HEK293T (cell line): ENCODE measurements around the gene CFHR1.
A peak's percentile ranks its signal among the peaks of the same experiment; 100 is the strongest.

ENCODE experiments used
- CTCF ChIA-PET: fragments of 350-600 bp; formaldehyde crosslinking; extraction: SDS; loops from one replicate; lab custom pipeline; 2021; ENCODE audit warnings: antibody characterized with exemption, inconsistent platforms; lab: Yijun Ruan, JAX
- POLR2A ChIA-PET: fragments of 350-600 bp; formaldehyde crosslinking; extraction: SDS; loops from one replicate; lab custom pipeline; 2020; ENCODE audit warnings: antibody characterized with exemption, inconsistent platforms; lab: Yijun Ruan, JAX
- DNase-seq: peaks from one replicate; pipeline ENCODE4 v3.0.0; 2012; ENCODE audit warnings: mixed read lengths; ENCODE audit errors: extremely low spot score
- ARNT ChIP-seq: fragments of 450-650 bp; IDR thresholded peaks from 2 replicates; pipeline ENCODE4 v1.6.1; 2017; ENCODE audit warnings: mild to moderate bottlenecking
- BHLHE40 ChIP-seq: fragments of 450-650 bp; IDR thresholded peaks from 2 replicates; pipeline ENCODE4 v1.6.1; 2016; ENCODE audit warnings: mild to moderate bottlenecking, moderate library complexity, borderline replicate concordance
- CTBP1 ChIP-seq: fragments of 450-650 bp; IDR thresholded peaks from 2 replicates; pipeline ENCODE4 v1.6.1; 2016; ENCODE audit warnings: borderline replicate concordance
- ELF4 ChIP-seq: fragments of 450-650 bp; IDR thresholded peaks from 2 replicates; pipeline ENCODE4 v1.6.1; 2017; ENCODE audit warnings: antibody characterized with exemption
- FOXA1 ChIP-seq: fragments of 450-650 bp; IDR thresholded peaks from 2 replicates; pipeline ENCODE4 v1.6.1; 2016; ENCODE audit warnings: mild to moderate bottlenecking
- FOXK2 ChIP-seq: fragments of 450-650 bp; IDR thresholded peaks from 2 replicates; pipeline ENCODE4 v1.6.1; 2016; ENCODE audit warnings: mild to moderate bottlenecking
- FOXM1 ChIP-seq: fragments of 450-650 bp; IDR thresholded peaks from 2 replicates; pipeline ENCODE4 v1.6.1; 2017; ENCODE audit warnings: mild to moderate bottlenecking, borderline replicate concordance
- HDGF ChIP-seq: fragments of 450-650 bp; IDR thresholded peaks from 2 replicates; pipeline ENCODE4 v1.6.1; 2017; ENCODE audit warnings: antibody characterized with exemption, borderline replicate concordance
- L3MBTL2 ChIP-seq: fragments of 450-650 bp; conservative IDR thresholded peaks from 2 replicates; pipeline ENCODE4 v1.6.1; 2016; ENCODE audit warnings: mild to moderate bottlenecking
- LEF1 ChIP-seq: fragments of 450-650 bp; IDR thresholded peaks from 2 replicates; pipeline ENCODE4 v1.6.1; 2017; ENCODE audit warnings: mild to moderate bottlenecking, borderline replicate concordance
- NFRKB ChIP-seq: fragments of 450-650 bp; IDR thresholded peaks from 2 replicates; pipeline ENCODE4 v1.6.1; 2016; ENCODE audit warnings: mild to moderate bottlenecking, moderate library complexity
- PKNOX1 ChIP-seq: fragments of 450-650 bp; IDR thresholded peaks from 2 replicates; pipeline ENCODE4 v1.6.1; 2016
- SP1 ChIP-seq: fragments of 450-650 bp; IDR thresholded peaks from 2 replicates; pipeline ENCODE4 v1.6.1; 2017
- SUZ12 ChIP-seq: fragments of 450-650 bp; IDR thresholded peaks from 2 replicates; pipeline ENCODE4 v1.6.1; 2016; ENCODE audit warnings: mild to moderate bottlenecking
- TARDBP ChIP-seq: fragments of 450-650 bp; IDR thresholded peaks from 2 replicates; pipeline ENCODE4 v1.6.1; 2016
- ZNF384 ChIP-seq: fragments of 450-650 bp; IDR thresholded peaks from 2 replicates; pipeline ENCODE4 v1.6.1; 2016

Gene CFHR1

DNA sequence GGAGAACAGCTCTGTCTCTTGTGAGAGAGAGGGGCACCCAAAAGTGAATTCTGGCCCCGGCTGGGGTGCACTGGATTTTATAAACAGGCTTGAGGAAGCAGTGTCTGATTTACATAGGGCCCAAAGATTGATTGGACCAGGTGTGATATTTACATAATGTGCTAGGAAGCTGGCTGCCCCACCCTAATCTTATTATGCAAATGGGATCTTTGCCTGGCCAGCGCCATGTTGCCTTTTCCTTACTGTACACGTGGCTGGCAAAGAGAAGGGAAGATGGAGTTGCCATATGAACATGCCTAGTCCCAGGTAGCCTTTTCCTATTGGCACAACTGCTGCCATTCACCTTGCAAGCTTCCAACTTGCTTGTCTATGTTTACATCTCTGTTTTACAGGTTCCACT lies 39.3 kb downstream of the CFHR1 start:
- CTCF ChIA-PET, result no interaction called here
- TF ChIP-seq FOXK2 (no peak), L3MBTL2 (no peak), SP1 (no peak), SUZ12 (no peak), NFRKB (no peak), TARDBP (no peak), ZNF384 (no peak), PKNOX1 (no peak), BHLHE40 (no peak), ARNT (no peak), LEF1 (no peak), CTBP1 (no peak), ELF4 (no peak)
- POLR2A ChIA-PET, result no interaction called here
- DNase-seq, result no peak

DNA sequence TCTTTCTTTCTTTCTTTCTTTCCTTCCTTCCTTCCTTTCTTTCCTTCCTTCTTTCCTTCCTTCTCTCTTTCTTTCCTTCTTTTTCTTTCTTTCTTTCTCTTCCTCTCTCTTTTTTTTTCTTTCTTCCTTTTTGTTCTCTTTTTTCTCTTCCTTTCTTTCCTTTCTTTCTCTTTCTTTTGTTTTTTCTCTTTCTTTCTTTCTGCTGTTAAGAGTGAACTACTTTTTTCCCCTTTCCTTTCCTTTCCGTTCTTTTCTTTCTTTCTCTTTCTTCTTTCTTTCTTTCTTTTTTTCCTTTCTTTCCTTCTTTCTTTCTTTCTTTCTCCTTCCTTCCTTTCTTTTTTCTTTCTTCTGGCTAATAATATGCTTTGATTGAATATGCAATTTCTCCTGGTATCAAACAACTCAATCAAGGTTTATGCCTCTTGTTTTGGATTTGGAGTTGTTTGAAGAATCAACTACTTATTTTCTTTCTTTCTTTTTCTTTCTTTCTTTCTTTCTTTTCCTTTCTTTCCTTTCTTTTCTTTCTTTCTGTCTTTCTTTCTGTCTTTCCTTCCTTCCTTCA lies 40.9 kb downstream of the CFHR1 start:
- CTCF ChIA-PET, result no interaction called here
- TF ChIP-seq BHLHE40 (no peak), FOXM1 (no peak), FOXK2 (no peak), ZNF384 (no peak), ARNT (no peak), TARDBP (no peak), HDGF (no peak)
- POLR2A ChIA-PET, result no interaction called here

DNA sequence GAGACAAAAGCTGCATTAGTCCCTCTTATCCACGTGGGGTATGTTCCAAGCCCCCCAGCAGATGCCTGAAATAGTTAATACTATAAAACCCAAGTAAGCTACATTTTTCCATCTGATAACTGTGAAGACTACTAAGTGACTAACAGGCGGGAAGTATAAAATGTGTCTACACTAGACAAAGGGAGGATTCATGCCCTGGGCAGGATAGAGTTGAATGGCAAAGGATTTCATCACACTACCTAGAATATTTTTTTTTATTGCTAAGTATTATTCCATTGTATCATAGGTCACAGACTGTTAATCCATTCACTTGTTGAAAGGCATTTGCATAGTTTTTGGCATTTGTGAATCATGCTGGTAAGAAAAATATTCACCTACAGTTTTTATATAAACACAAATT lies 41.9 kb downstream of the CFHR1 start:
- ChIA-PET POLR2A (no interaction called here), CTCF (no interaction called here)
- TF ChIP-seq LEF1 (no peak), ELF4 (no peak), SP1 (no peak), SUZ12 (no peak), HDGF (no peak), ARNT (no peak), CTBP1 (no peak), FOXK2 (no peak), ZNF384 (no peak), PKNOX1 (no peak), TARDBP (no peak), FOXM1 (no peak), NFRKB (no peak), FOXA1 (no peak), BHLHE40 (no peak), L3MBTL2 (no peak)
- DNase-seq, result no peak

More for the DNA sequence above, 40.9 kb downstream of the CFHR1 start:
- DNase-seq, result no peak

DNA sequence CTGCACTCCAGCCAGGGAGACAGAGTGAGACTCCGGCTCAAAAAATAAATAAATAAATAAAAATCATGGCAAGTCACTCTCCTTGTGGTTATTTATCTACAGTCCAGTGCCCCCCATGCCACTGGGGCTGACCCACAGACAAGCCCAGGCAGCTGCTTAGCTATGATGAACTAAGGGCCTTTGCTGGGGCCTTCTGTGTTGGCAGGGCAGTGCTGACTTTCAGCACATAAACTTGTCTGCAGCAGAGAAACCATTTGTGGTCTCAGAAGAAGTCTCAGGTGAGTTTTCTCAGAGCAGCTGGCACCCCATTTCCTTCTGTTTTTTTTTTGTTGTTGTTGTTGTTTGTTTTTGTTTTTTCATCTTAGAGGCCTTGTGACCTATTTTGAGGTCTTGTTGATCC lies 47.4 kb downstream of the CFHR1 start:
- no peak for TF ChIP-seq NFRKB
- no peak for TF ChIP-seq L3MBTL2
- no peak for TF ChIP-seq SUZ12
- no peak for TF ChIP-seq ARNT
- no peak for TF ChIP-seq BHLHE40
- no peak for TF ChIP-seq LEF1
- TF ChIP-seq ZNF384, result no peak
- no peak for TF ChIP-seq TARDBP
- no peak for DNase-seq
- POLR2A ChIA-PET, result no interaction called here
- CTCF ChIA-PET, result no interaction called here

DNA sequence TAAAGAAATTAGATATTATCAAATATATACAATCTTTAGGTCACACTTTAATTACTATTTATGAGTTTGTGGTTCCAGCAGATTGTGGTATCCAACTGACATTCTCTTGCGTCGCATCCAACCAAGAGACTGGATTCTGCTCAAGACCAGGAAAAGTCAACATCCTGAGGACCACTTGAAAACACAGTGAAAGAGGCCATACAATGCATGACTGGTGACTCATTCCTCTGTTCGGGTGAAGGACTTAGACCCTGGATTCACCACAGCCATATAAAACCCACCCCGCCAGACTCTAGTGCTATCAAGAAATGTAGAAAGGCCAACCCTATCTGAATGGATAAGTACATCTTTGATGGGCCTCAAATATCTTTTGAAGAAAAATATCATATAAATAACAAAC lies 53.9 kb downstream of the CFHR1 start:
- no peak for DNase-seq
- ChIA-PET POLR2A (no interaction called here), CTCF (no interaction called here)
- TF ChIP-seq HDGF, result no peak
- TF ChIP-seq LEF1, result no peak
- no peak for TF ChIP-seq SUZ12
- no peak for TF ChIP-seq L3MBTL2
- no peak for TF ChIP-seq ELF4
- no peak for TF ChIP-seq FOXM1
- no peak for TF ChIP-seq SP1

- TF ChIP-seq TARDBP, result no peak
- no peak for TF ChIP-seq NFRKB
- TF ChIP-seq CTBP1, result no peak
- TF ChIP-seq ELF4, result no peak
- no peak for TF ChIP-seq BHLHE40
- ChIA-PET POLR2A (no interaction called here), CTCF (no interaction called here)
- DNase-seq, result no peak
These were observed 56.4 kb downstream of the CFHR1 start for GRCh38 chr1:196875935-196876334.

DNA sequence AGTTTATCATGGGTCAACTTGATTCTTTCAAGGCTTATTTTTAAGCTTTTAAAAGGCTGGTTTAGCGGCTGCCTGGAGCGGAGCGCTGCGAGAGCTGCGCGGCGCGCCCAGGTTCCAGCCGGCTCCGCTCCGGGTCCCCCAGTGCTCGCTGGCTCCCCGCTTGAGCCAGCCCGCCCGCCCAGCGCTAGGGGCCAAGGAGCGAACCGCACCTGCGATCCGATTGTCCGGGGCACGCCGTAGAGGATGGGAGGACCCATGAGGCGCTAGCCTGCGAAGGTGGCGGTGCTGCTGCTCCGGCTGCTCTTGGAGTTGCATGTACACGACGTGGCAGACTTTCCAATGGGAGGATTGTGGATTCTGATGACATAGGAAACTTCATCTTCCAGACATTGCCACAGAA lies 58.4 kb downstream of the CFHR1 start:
- ChIA-PET CTCF (no interaction called here), POLR2A (no interaction called here)
- TF ChIP-seq SUZ12 (no peak), CTBP1 (no peak), TARDBP (no peak), LEF1 (no peak), FOXM1 (no peak), ELF4 (no peak), HDGF (no peak), FOXK2 (no peak), FOXA1 (no peak), PKNOX1 (no peak)
- DNase-seq, result peak; percentile 12
